Glomerular endothelial cell (primary cell): ENCODE data around the gene VHLL. TPM values are rescaled to one million over a fixed set of nuclear protein-coding genes. Genes with fewer than 3 reads are reported as not detected.
A peak's percentile ranks its signal among the peaks of the same experiment; 100 is the strongest.

Experiments used
- DNase-seq: peaks from one replicate; pipeline ENCODE4 v3.0.0-alpha.2; 2011; ENCODE audit warnings: low read depth, low spot score; ENCODE audit errors: extremely low read depth
- total RNA-seq: library from RNA; depleted of rRNA; stranded (reverse); fragments of >200 nt; gene quantifications from 2 replicates; pipeline ENCODE4 v1.2.3, GENCODE V29; 2015

Gene VHLL
- total RNA-seq, 1 donor from 2014 or later: not detected

DNA sequence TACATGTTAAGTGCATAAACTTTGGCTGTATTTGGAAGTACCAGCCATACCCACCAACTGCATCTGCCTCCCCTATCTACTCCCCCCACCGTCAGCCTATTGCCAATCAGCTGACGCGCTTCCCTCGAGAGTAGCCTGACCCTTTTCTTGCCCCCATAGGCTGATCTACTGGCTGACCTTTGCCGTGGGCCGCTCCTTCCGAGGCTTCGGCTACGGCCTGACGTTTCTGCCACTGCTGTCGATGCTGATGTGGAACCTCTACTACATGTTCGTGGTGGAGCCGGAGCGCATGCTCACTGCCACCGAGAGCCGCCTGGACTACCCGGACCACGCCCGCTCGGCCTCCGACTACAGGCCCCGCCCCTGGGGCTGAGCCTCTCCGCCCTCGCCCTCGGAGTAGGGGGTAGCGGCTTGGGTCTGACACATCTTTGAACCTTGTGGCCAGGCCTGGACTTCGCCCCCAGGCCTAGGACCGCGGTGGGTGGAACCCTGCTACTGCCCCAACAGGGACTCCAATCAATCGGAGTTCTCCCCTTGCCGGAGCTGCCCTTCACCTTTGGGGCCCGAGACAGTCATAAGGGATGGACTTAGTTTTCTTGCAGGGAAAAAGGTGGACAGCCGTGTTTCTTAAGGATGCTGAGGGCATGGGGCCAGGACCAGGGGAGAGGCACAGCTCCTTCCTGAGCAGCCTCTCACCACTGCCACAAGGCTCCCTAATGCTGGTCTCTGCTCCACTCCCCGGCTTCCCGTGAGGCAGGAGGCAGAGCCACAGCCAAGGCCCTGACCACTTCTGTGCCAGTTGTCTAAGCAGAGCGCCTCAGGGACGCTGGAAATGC lies 7.7 kb downstream of the VHLL start:
- no peak for DNase-seq

- no peak for DNase-seq
These were observed 9.2 kb downstream of the VHLL start for GRCh38 chr1:156289857-156290256.

DNA sequence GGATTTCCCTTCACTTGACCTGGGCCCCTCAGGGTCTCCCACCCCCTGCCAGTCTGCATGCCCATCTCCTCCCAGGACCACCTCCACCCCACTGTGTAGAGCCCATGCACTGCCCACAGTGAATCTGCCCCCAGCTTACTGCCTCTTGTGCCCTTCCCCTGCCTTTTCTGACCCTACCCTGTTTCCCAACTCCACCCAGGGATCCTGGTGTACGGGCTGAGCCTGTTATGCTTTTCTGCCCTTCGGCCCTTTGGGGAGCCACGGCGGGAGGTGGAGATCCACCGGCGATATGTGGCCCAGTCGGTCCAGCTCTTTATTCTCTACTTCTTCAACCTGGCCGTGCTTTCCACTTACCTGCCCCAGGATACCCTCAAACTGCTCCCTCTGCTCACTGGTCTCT lies 13.0 kb downstream of the VHLL start:
- DNase-seq: no peak

GRCh38 chr1:156285437-156285836 lies 13.7 kb downstream of the VHLL start:
- DNase-seq: no peak

- no peak for DNase-seq
These were observed 14.3 kb downstream of the VHLL start for GRCh38 chr1:156284757-156285156.

DNA sequence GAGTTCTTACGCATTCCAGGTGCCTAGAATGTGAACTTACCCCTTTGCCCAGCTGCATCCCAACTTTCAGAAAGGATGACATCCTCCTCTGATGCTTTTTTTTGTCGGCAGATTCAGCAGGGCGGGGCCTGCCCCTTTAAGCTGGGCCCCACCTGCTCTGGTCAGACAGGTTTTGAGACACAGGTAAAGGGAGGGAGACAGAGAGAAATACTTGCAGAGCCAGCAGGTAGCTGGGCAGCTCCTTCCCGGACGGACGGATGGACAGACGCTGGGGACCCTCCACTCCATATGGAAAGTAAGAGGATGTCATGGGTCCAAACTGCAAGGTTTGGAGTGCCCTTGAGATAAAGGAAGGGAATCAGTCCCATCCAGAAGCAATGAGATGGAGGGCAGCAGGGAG lies 15.0 kb downstream of the VHLL start, which contains the start of gene TMEM79:
Gene TMEM79, plus strand, starts transcription at position 214 of the 400 bp plus-strand sequence. CDS start 902 bp downstream, outside the sequence.
- DNase-seq: no peak

DNA sequence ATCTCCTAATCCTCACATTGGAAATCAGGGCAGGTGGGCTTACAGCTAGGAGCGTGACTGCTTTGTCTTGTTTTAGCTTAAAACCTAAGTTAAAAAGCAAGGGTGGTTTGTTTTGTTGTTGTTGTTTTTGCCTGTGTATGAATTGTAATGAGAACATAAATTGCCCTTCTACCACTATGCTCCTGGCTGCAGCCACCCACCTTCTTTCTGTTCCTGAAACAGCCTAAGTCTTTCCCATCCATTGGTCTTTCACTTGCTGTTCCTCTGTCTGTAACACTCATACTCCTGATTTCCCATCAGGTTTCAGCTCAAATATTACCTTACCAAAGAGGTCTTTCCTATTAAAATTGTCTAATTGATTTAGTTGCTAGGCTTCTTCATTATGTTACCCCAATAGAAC lies 15.6 kb downstream of the VHLL start:
- no peak for DNase-seq

- peak; percentile 95 for DNase-seq
These were observed 16.5 kb downstream of the VHLL start, which contains the start of gene SMG5 for GRCh38 chr1:156282479-156283222. TSS of gene SMG5 (minus strand) at chr1:156282825. CDS start at chr1:156282680, 145 bp downstream.

DNA sequence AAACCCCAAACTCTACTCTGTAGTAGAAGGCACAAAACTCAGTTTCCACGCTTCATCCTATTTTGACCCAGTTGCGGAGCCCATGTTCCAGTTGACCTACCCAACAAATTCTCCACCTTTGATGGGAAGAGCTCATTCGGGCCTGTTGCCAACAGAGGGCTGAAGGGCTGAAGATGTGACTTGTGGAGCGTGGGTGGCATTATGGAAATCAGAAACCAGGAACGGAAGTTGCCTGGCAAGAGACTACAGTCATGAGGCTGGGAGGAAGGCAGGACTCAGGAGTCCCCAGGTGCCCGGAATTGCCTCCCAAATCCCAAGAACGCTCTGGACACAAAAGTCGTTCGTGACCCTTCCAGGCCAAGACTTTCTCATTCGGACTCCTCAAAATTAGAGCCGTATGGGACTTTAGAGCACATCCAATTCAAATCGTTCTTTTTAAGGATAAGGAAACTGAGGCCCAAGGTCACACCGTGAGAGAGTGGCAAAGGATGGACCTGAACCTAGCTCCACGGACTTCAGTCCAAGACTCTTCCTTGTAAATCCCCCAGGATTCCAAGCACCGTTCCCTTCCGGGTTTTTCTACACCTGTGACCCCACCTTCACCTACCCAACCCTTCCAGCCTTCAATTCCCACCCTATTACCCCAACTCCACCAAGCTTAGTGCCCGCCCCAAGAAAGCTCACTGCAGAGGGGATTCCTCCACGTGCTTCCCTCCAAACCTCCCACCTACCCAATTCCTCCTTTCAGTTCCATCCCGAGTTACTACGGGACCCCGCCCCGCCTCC lies 17.2 kb downstream of the VHLL start:
- no peak for DNase-seq

GRCh38 chr1:156281281-156281680 lies 17.8 kb downstream of the VHLL start:
- no peak for DNase-seq

DNA sequence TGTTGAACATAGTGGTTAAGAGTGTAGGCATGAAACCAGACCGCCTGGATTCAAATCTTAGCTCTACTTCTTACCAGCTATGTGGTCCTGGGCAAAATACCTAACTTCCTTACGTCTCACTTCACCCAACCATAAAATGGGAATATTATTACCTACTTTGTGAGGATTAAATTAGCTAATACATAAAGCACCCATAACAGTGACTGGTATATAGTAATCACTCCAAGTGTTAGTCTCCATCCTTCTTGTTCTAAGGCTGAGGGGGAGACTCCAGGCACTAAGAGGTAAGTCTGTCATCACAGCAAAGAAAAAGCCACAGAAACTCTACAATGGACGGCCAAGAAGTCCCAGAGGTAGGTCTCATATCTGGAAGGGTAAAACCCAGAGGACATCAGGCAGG lies 19.3 kb downstream of the VHLL start:
- DNase-seq: no peak

GRCh38 chr1:156276966-156277381 lies 22.1 kb downstream of the VHLL start:
- no peak for DNase-seq

DNA sequence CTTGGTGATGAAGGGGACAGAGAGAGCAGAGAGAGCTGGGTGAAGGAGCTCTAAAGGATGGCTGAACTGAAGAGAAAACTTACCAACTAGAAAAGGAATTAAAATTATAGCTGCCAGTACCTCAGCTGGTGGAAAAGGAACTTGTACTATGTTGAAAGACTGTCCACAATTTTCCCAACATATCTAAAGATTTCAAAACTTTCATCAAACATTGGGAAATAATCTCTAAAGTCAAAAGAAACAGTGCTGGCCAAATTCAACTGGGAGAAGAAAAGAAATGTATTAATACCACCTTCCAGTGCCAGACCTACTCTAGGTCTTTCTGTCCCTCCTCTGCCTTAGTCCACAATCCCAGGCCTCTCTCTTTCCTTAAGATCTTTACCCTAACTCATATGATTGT lies 22.6 kb downstream of the VHLL start:
- DNase-seq: no peak

GRCh38 chr1:156270314-156270713 lies 28.8 kb downstream of the VHLL start:
- DNase-seq: no peak

DNA sequence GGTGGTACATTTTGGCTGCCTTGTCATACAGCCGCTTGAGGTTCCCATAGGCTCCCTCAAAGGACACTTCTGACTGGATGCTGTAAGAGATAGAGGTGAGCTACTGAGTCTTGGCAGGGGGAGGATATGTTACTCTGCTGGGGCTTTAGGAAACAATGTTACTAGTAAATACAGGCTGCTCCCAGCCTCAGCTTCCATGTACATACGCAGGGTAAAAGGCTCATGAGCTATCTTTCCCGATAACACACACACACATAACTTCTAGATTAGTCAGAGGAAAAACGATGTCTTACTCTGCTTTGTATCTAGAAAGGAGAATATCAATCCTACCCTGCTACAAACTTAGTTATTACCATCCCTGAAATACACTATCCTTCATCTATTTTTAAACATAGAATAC lies 30.8 kb downstream of the VHLL start:
- DNase-seq: no peak

DNA sequence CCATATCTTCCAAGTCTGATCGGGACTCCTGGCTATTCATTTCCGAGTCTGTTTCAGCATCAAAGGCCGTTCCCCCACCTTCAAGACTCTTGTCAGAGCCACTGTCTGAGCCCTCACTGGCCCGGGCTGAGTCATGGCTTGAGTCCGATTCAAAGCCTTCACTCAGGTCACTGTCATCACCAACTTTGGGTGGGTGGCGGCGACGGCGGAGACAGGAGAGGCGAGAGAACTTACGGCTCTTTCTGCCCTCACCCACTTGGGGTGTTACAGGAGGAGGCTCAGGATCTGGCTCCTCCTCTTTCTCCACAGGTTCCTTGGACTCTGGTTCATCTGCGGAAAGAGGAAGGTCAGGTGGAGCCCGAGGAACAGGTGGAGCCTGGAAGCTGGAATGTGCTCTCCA lies 33.1 kb downstream of the VHLL start:
- no peak for DNase-seq

GRCh38 chr1:156263288-156263655 lies 35.8 kb downstream of the VHLL start:
- DNase-seq: no peak

- no peak for DNase-seq
These were observed 36.4 kb downstream of the VHLL start for GRCh38 chr1:156262461-156263287.

- no peak for DNase-seq
These were observed 38.2 kb downstream of the VHLL start for GRCh38 chr1:156260896-156261295.

DNA sequence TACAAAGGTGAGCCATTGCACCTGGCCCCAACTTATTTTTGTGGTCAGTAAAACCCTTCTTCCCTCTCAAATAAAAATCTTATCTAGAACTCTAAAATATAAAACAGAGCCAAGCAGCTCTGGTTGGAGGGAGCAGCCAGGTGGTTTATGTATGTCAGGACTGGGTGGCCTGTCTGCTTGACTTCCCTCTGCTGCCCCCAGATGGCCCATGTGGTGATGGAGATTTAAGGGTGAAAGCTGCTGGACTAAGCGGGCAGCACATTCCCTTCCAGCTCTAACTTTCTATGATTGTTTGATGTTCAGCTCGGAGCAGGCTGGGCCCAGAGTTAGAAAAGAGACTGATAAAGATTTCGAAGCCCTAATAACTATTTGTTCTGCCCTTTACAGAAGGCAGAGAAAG lies 39.3 kb downstream of the VHLL start:
- DNase-seq: no peak
